ENCODE data around the gene FAM184B. TPM values are rescaled to one million over a fixed set of nuclear protein-coding genes. Genes with fewer than 3 reads are reported as not detected.

The FAM184B gene
- total and polyA plus RNA-seq, 2 experiments from 2014 or later = 0.11 to 0.49 TPM

GRCh38 chr4:17647927-17648326, 133.5 kb downstream of the FAM184B start:
- Mint-ChIP-seq H3K9me3 (peaks cover 22% of the 10 kb centered on the region; the same call in 1 of the 3 replicates), H3K27me3 (ENCODE audit: insufficient read depth, low read depth, poor library complexity) (peaks cover 7% of the 10 kb centered on the region), H3K4me1 (no peaks in the 10 kb centered on the region), H3K4me3 (no peak overlapping the region), H3K27ac (no peak overlapping the region), H3K36me3 (ENCODE audit: low read depth) (peaks cover 7% of the 10 kb centered on the region; the same call in 2 of the 3 replicates)
- no peak overlapping the region for H3K4me2 ChIP-seq
- H2AFZ ChIP-seq = no peak overlapping the region
- ATAC-seq (peak; percentile 66), DNase-seq (ENCODE audit: low spot score) (peak; percentile 30)
- no peaks in the 10 kb centered on the region for H3K79me2 ChIP-seq (replicated peaks; ENCODE audit: insufficient read depth)
- no peaks in the 10 kb centered on the region for H4K20me1 ChIP-seq (replicated peaks; ENCODE audit: insufficient read depth)
- no peaks in the 10 kb centered on the region for H3K4me1 ChIP-seq (ENCODE audit: insufficient read depth)
- H3K9me2 ChIP-seq (ENCODE audit: insufficient read depth) = no peaks in the 10 kb centered on the region
- no peaks in the 10 kb centered on the region for H3F3A ChIP-seq (replicated peaks; ENCODE audit: low read depth)
- H3K27me3 ChIP-seq (ENCODE audit: insufficient read depth) = peaks cover under 1% of the 10 kb centered on the region; the same call in 1 of the 2 replicates
- no peak overlapping the region for H3K27ac ChIP-seq (ENCODE audit: low read depth)
- H3K4me3 ChIP-seq = no peak overlapping the region
- TF ChIP-seq CREB1 (CRISPR knock-in tag; IDR thresholded peaks at IDR 0.05; ENCODE audit: low read depth) = no peak
- peak; percentile 43 to 53 for TF ChIP-seq CTCF (conservative IDR thresholded peaks at IDR 0.05; ENCODE audit: low read depth in 2 of 2)
- no peaks in the 10 kb centered on the region for H3K36me3 ChIP-seq (ENCODE audit: insufficient read depth)

GRCh38 chr4:17647176-17647806, 134.1 kb downstream of the FAM184B start:
- Histone ChIP-seq H4K20me1 (replicated peaks; ENCODE audit: insufficient read depth) (no peaks in the 10 kb centered on the region), H3F3A (replicated peaks; ENCODE audit: low read depth) (no peaks in the 10 kb centered on the region), H3K79me2 (replicated peaks; ENCODE audit: insufficient read depth) (no peaks in the 10 kb centered on the region), H3K4me1 (ENCODE audit: insufficient read depth) (no peaks in the 10 kb centered on the region), H3K36me3 (ENCODE audit: insufficient read depth) (no peaks in the 10 kb centered on the region), H3K4me3 (no peak overlapping the region), H3K4me2 (no peak overlapping the region), H2AFZ (no peak overlapping the region), H3K9me2 (ENCODE audit: insufficient read depth) (no peaks in the 10 kb centered on the region), H3K27ac (ENCODE audit: low read depth) (no peak overlapping the region), H3K27me3 (ENCODE audit: insufficient read depth) (peaks cover 6% of the 10 kb centered on the region; the same call in 1 of the 2 replicates)
- Mint-ChIP-seq H3K9me3 (peaks cover 26% of the 10 kb centered on the region), H3K4me1 (no peaks in the 10 kb centered on the region), H3K27me3 (ENCODE audit: insufficient read depth, low read depth, poor library complexity) (peaks cover 11% of the 10 kb centered on the region), H3K36me3 (ENCODE audit: low read depth) (peaks cover 11% of the 10 kb centered on the region), H3K27ac (no peak overlapping the region), H3K4me3 (no peak overlapping the region)
- DNase-seq (ENCODE audit: low spot score) (no peak), ATAC-seq (no peak)
- TF ChIP-seq ZNF331 (CRISPR knock-in tag; IDR thresholded peaks at IDR 0.05; ENCODE audit: low read depth) = no peak
- no peak for TF ChIP-seq ZNF462 (CRISPR knock-in tag; IDR thresholded peaks at IDR 0.05)
- TF ChIP-seq CTCF (conservative IDR thresholded peaks at IDR 0.05; ENCODE audit: low read depth in 2 of 2) = no peak
- no peak for TF ChIP-seq JUNB (IDR thresholded peaks at IDR 0.05; ENCODE audit: unreplicated experiment)
- TF ChIP-seq POLR2AphosphoS5 (IDR thresholded peaks at IDR 0.05; ENCODE audit: low read depth) = no peak
- no peak for TF ChIP-seq EZH2 (IDR thresholded peaks at IDR 0.05; ENCODE audit: low read depth, unreplicated experiment)
- TF ChIP-seq EZH2phosphoT487 (IDR thresholded peaks at IDR 0.05; ENCODE audit: unreplicated experiment) = no peak
- TF ChIP-seq STAT1 (IDR thresholded peaks at IDR 0.05; ENCODE audit: unreplicated experiment) = no peak

All from GM23338 (cell line).